Measurements from ENCODE around the gene MDH1B. TPM values are rescaled to one million over a fixed set of nuclear protein-coding genes. Genes with fewer than 3 reads are reported as not detected.

MDH1B gene
- polyA plus RNA-seq, 1 of the 3 experiments (the other 2 are of a cell fraction), result 1.7 TPM

- TF ChIP-seq, protein P1, sequence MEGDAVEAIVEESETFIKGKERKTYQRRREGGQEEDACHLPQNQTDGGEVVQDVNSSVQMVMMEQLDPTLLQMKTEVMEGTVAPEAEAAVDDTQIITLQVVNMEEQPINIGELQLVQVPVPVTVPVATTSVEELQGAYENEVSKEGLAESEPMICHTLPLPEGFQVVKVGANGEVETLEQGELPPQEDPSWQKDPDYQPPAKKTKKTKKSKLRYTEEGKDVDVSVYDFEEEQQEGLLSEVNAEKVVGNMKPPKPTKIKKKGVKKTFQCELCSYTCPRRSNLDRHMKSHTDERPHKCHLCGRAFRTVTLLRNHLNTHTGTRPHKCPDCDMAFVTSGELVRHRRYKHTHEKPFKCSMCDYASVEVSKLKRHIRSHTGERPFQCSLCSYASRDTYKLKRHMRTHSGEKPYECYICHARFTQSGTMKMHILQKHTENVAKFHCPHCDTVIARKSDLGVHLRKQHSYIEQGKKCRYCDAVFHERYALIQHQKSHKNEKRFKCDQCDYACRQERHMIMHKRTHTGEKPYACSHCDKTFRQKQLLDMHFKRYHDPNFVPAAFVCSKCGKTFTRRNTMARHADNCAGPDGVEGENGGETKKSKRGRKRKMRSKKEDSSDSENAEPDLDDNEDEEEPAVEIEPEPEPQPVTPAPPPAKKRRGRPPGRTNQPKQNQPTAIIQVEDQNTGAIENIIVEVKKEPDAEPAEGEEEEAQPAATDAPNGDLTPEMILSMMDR (IDR thresholded peaks at IDR 0.05), result no peak
- TF ChIP-seq YY1 (IDR thresholded peaks at IDR 0.05; ENCODE audit: low read depth) (no peak), CHD2 (IDR thresholded peaks at IDR 0.05; ENCODE audit: low read length, partially characterized antibody) (no peak), MEF2A (IDR thresholded peaks at IDR 0.05; ENCODE audit: borderline replicate concordance, low read depth) (no peak), FOXM1 (IDR thresholded peaks at IDR 0.05; ENCODE audit: low read depth) (no peak), RFX5 (IDR thresholded peaks at IDR 0.05; ENCODE audit: low read length) (no peak)
Observed at GRCh38 chr2:206700156-206700555, 65.0 kb downstream of the MDH1B start (continued).

- no peaks in the 10 kb centered on the region; the same call in 1 of the 2 replicates for H3K27me3 ChIP-seq (ENCODE audit: insufficient read depth)
- H3K9me2 ChIP-seq, result no peaks in the 10 kb centered on the region
- H3K27ac ChIP-seq (ENCODE audit: low read depth in 2 of 2, low read length in 1 of 2), result no peak overlapping the region
- no peaks in the 10 kb centered on the region for H3K79me2 ChIP-seq (ENCODE audit: insufficient read depth)
- H3K4me2 ChIP-seq, result no peak overlapping the region
- no peaks in the 10 kb centered on the region for H3K9me3 ChIP-seq
- H3K9ac ChIP-seq, result no peak overlapping the region
- DNase-seq, result no peak
- WGBS (ENCODE audit: low lambda C conversion rate), result 67% methylated on average over 3 of the region's 3 CpGs
- H3K4me1 ChIP-seq (ENCODE audit: control insufficient read depth in 1 of 2, insufficient read depth in 2 of 2, low read depth in 1 of 2, low read length in 1 of 2), result no peaks in the 10 kb centered on the region
- no peaks in the 10 kb centered on the region for H3K36me3 ChIP-seq (replicated peaks in 1 of 2; ENCODE audit: control insufficient read depth in 1 of 2, insufficient read depth in 2 of 2, low read length in 1 of 2)
- no peaks in the 10 kb centered on the region for H4K20me1 ChIP-seq (ENCODE audit: insufficient read depth)
- ChIA-PET CTCF (interaction anchor here (1.6 to 5.4 kb wide), 2 partner anchors 84 to 101 kb away, joined by 6 to 58 read pairs; no protein-coding TSS in a partner anchor), POLR2A (no interaction called here)
- H2AFZ ChIP-seq (ENCODE audit: low read depth), result no peak overlapping the region
- TF ChIP-seq FOSL2 (IDR thresholded peaks at IDR 0.05; ENCODE audit: borderline replicate concordance, low read depth) (no peak), POLR2AphosphoS5 (IDR thresholded peaks at IDR 0.05; ENCODE audit: low read depth, low read length) (no peak), RAD21 (IDR thresholded peaks at IDR 0.05; ENCODE audit: low read length) (no peak), NFIC (IDR thresholded peaks at IDR 0.05; ENCODE audit: borderline replicate concordance) (no peak), TCF12 (IDR thresholded peaks at IDR 0.05) (no peak), JUND (IDR thresholded peaks at IDR 0.05) (no peak), MXI1 (IDR thresholded peaks at IDR 0.05; ENCODE audit: low read depth, low read length) (no peak), SMC3 (IDR thresholded peaks at IDR 0.05; ENCODE audit: low read depth, low read length) (no peak)
- TF ChIP-seq, protein P2, sequence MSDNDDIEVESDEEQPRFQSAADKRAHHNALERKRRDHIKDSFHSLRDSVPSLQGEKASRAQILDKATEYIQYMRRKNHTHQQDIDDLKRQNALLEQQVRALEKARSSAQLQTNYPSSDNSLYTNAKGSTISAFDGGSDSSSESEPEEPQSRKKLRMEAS (IDR thresholded peaks at IDR 0.05; ENCODE audit: low read depth), result no peak
- H3F3A ChIP-seq (replicated peaks; ENCODE audit: insufficient read depth), result no peaks in the 10 kb centered on the region
- H3K4me3 ChIP-seq (ENCODE audit: low read depth in 2 of 2, low read length in 1 of 2), result no peak overlapping the region
Observed at GRCh38 chr2:206698811-206699210, 66.3 kb downstream of the MDH1B start.

- CTCF ChIA-PET, result interaction anchor here (1.7 to 5.4 kb wide), 2 partner anchors 86 to 285 kb away, joined by 4 to 58 read pairs; no protein-coding TSS in a partner anchor
- H3K79me2 ChIP-seq (ENCODE audit: insufficient read depth), result no peaks in the 10 kb centered on the region
- no peaks in the 10 kb centered on the region for H4K20me1 ChIP-seq (ENCODE audit: insufficient read depth)
- H3K36me3 ChIP-seq (replicated peaks in 1 of 2; ENCODE audit: control insufficient read depth in 1 of 2, insufficient read depth in 2 of 2, low read length in 1 of 2), result no peaks in the 10 kb centered on the region
- POLR2A ChIA-PET, result no interaction called here
- no peak overlapping the region for H2AFZ ChIP-seq (ENCODE audit: low read depth)
- H3K4me3 ChIP-seq (ENCODE audit: low read depth in 2 of 2, low read length in 1 of 2), result no peak overlapping the region
- no peak overlapping the region for H3K4me2 ChIP-seq
- H3K27me3 ChIP-seq (ENCODE audit: insufficient read depth), result no peaks in the 10 kb centered on the region; the same call in 1 of the 2 replicates
- no peaks in the 10 kb centered on the region for H3K9me3 ChIP-seq
- H3F3A ChIP-seq (replicated peaks; ENCODE audit: insufficient read depth), result no peaks in the 10 kb centered on the region
- no peak overlapping the region for H3K9ac ChIP-seq
- DNase-seq, result no peak
- no peaks in the 10 kb centered on the region for H3K9me2 ChIP-seq
- no peak overlapping the region for H3K27ac ChIP-seq (ENCODE audit: low read depth in 2 of 2, low read length in 1 of 2)
- H3K4me1 ChIP-seq (ENCODE audit: control insufficient read depth in 1 of 2, insufficient read depth in 2 of 2, low read depth in 1 of 2, low read length in 1 of 2), result no peaks in the 10 kb centered on the region
- TF ChIP-seq, protein P2 (IDR thresholded peaks at IDR 0.05; ENCODE audit: low read depth), result no peak
- no peak for TF ChIP-seq NRF1 (IDR thresholded peaks at IDR 0.05; ENCODE audit: low read depth, low read length)
- no peak for TF ChIP-seq GATA2 (CRISPR knock-in tag; IDR thresholded peaks at IDR 0.05)
- no peak for TF ChIP-seq RAD21 (IDR thresholded peaks at IDR 0.05; ENCODE audit: low read length)
- TF ChIP-seq, protein P3, sequence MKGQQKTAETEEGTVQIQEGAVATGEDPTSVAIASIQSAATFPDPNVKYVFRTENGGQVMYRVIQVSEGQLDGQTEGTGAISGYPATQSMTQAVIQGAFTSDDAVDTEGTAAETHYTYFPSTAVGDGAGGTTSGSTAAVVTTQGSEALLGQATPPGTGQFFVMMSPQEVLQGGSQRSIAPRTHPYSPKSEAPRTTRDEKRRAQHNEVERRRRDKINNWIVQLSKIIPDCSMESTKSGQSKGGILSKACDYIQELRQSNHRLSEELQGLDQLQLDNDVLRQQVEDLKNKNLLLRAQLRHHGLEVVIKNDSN (IDR thresholded peaks at IDR 0.05; ENCODE audit: borderline replicate concordance, low read depth), result no peak
- TF ChIP-seq RXRA (IDR thresholded peaks at IDR 0.05; ENCODE audit: borderline replicate concordance, low read depth), result no peak
- TF ChIP-seq FOXJ3 (CRISPR knock-in tag; IDR thresholded peaks at IDR 0.05), result no peak
- TF ChIP-seq IRF3 (IDR thresholded peaks at IDR 0.05; ENCODE audit: low read depth, low read length), result no peak
- TF ChIP-seq, protein P1 (IDR thresholded peaks at IDR 0.05), result no peak
Observed at GRCh38 chr2:206696910-206697309, 68.2 kb downstream of the MDH1B start.
